ENCODE results near the gene VASP. TPM values are rescaled to one million over a fixed set of nuclear protein-coding genes. Genes with fewer than 3 reads are reported as not detected.

VASP gene
- total and polyA plus RNA-seq, 2 experiments from 2014 or later, result 60.3 to 147 TPM

DNA sequence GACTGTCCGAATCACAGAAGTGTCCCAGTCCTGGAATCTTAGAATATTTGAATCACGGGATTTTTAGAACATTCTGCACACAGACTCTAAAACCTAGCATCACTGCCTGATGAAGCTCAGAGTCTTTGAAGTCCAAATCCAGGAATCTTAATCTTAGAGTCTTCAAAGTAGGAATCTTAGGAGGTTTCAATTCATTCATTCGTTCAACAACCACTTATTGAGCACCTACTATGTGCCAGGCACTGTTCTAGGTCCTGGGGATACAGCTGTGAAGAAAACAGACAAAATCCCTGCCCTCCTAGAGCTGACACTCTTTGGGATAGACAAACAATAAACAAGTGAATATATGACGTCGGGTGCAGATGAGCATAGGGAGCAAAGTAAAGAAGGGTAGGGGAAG, 12.1 kb upstream of the VASP start (continued):
- TF ChIP-seq ZNF331 (CRISPR knock-in tag; IDR thresholded peaks at IDR 0.05; ENCODE audit: low read depth) (no peak), CREB1 (CRISPR knock-in tag; IDR thresholded peaks at IDR 0.05; ENCODE audit: low read depth) (no peak), ZNF114 (CRISPR knock-in tag; IDR thresholded peaks at IDR 0.05) (no peak), EZH2phosphoT487 (IDR thresholded peaks at IDR 0.05; ENCODE audit: unreplicated experiment) (no peak), STAT1 (IDR thresholded peaks at IDR 0.05; ENCODE audit: unreplicated experiment) (no peak), JUNB (IDR thresholded peaks at IDR 0.05; ENCODE audit: unreplicated experiment) (no peak), NANOG (IDR thresholded peaks at IDR 0.05; ENCODE audit: borderline replicate concordance) (no peak), EZH2 (IDR thresholded peaks at IDR 0.05; ENCODE audit: low read depth, unreplicated experiment) (no peak)
- TF ChIP-seq, protein P1, sequence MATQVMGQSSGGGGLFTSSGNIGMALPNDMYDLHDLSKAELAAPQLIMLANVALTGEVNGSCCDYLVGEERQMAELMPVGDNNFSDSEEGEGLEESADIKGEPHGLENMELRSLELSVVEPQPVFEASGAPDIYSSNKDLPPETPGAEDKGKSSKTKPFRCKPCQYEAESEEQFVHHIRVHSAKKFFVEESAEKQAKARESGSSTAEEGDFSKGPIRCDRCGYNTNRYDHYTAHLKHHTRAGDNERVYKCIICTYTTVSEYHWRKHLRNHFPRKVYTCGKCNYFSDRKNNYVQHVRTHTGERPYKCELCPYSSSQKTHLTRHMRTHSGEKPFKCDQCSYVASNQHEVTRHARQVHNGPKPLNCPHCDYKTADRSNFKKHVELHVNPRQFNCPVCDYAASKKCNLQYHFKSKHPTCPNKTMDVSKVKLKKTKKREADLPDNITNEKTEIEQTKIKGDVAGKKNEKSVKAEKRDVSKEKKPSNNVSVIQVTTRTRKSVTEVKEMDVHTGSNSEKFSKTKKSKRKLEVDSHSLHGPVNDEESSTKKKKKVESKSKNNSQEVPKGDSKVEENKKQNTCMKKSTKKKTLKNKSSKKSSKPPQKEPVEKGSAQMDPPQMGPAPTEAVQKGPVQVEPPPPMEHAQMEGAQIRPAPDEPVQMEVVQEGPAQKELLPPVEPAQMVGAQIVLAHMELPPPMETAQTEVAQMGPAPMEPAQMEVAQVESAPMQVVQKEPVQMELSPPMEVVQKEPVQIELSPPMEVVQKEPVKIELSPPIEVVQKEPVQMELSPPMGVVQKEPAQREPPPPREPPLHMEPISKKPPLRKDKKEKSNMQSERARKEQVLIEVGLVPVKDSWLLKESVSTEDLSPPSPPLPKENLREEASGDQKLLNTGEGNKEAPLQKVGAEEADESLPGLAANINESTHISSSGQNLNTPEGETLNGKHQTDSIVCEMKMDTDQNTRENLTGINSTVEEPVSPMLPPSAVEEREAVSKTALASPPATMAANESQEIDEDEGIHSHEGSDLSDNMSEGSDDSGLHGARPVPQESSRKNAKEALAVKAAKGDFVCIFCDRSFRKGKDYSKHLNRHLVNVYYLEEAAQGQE (IDR thresholded peaks at IDR 0.05; ENCODE audit: unreplicated experiment), result no peak

- H3K4me1 ChIP-seq (ENCODE audit: insufficient read depth), result peaks cover 26% of the 10 kb centered on the region; the same call in 1 of the 2 replicates
- H3F3A ChIP-seq (replicated peaks; ENCODE audit: low read depth), result peaks cover 17% of the 10 kb centered on the region
- TF ChIP-seq, protein P1 (IDR thresholded peaks at IDR 0.05; ENCODE audit: unreplicated experiment), result peak; percentile 100
- TF ChIP-seq EZH2phosphoT487 (IDR thresholded peaks at IDR 0.05; ENCODE audit: unreplicated experiment), result no peak
- peak; percentile 69 for TF ChIP-seq CREB1 (CRISPR knock-in tag; IDR thresholded peaks at IDR 0.05; ENCODE audit: low read depth)
- H3K36me3 ChIP-seq (ENCODE audit: insufficient read depth), result no peaks in the 10 kb centered on the region
- H3K4me2 ChIP-seq, result peak overlapping the region; percentile 91
- no peak overlapping the region for H3K27ac Mint-ChIP-seq
- peak; percentile 6 for ATAC-seq
- peaks cover 15% of the 10 kb centered on the region; the same call in 1 of the 2 replicates for H3K27me3 ChIP-seq (ENCODE audit: insufficient read depth)
- H4K20me1 ChIP-seq (replicated peaks; ENCODE audit: insufficient read depth), result peaks cover 2% of the 10 kb centered on the region; the same call in 1 of the 2 replicates
- H3K4me3 Mint-ChIP-seq, result peak overlapping the region; percentile 71
- H2AFZ ChIP-seq, result no peak overlapping the region
- H3K4me1 Mint-ChIP-seq, result peaks cover 44% of the 10 kb centered on the region
- DNase-seq (ENCODE audit: low spot score), result peak; percentile 86
- no peaks in the 10 kb centered on the region; the same call in 2 of the 3 replicates for H3K9me3 Mint-ChIP-seq
- H3K79me2 ChIP-seq (replicated peaks; ENCODE audit: insufficient read depth), result no peaks in the 10 kb centered on the region
- no peak overlapping the region for H3K27ac ChIP-seq (ENCODE audit: low read depth)
- peak overlapping the region; percentile 90 for H3K4me3 ChIP-seq
- H3K36me3 Mint-ChIP-seq (ENCODE audit: low read depth), result peaks cover 4% of the 10 kb centered on the region; the same call in 1 of the 3 replicates
- H3K9me2 ChIP-seq (ENCODE audit: insufficient read depth), result no peaks in the 10 kb centered on the region
- peaks cover 39% of the 10 kb centered on the region for H3K27me3 Mint-ChIP-seq (ENCODE audit: insufficient read depth, low read depth, poor library complexity)
These were observed 10.8 kb upstream of the VASP start for GRCh38 chr19:45496349-45496953.

All from GM23338 (cell line).